ENCODE data around the gene ARRB1. TPM values are rescaled to one million over a fixed set of nuclear protein-coding genes. Genes with fewer than 3 reads are reported as not detected.

ARRB1 gene
- total RNA-seq, 1 donor from 2014 or later: 35.2 TPM

GRCh38 chr11:75239531-75240290 is 111.8 kb downstream of the ARRB1 start:
- intact Hi-C loops (cut with micrococcal nuclease): loop anchor here (2.0 to 5.0 kb wide), 3 partner anchors 32 to 491 kb away; partner anchors contain the start of genes RNF169, SPCS2 and XRRA1

- intact Hi-C loops (cut with micrococcal nuclease): no loop called here
Observed at GRCh38 chr11:75238595-75239440, 112.6 kb downstream of the ARRB1 start.

GRCh38 chr11:75237050-75237449 is 114.4 kb downstream of the ARRB1 start:
- intact Hi-C loops (cut with micrococcal nuclease): no loop called here

- intact Hi-C loops (cut with micrococcal nuclease): no loop called here
Observed at GRCh38 chr11:75236062-75236461, 115.4 kb downstream of the ARRB1 start.

- intact Hi-C loops (cut with micrococcal nuclease): loop anchor here (1.0 kb wide), 1 partner anchor 19 kb away; no protein-coding TSS in a partner anchor
Observed at GRCh38 chr11:75233754-75234172, 117.7 kb downstream of the ARRB1 start.

GRCh38 chr11:75230621-75231020 is 120.8 kb downstream of the ARRB1 start:
- intact Hi-C loops (cut with micrococcal nuclease): no loop called here

GRCh38 chr11:75229466-75229865 is 122.0 kb downstream of the ARRB1 start:
- intact Hi-C loops (cut with micrococcal nuclease): no loop called here

- intact Hi-C loops (cut with micrococcal nuclease): no loop called here
Observed at GRCh38 chr11:75225794-75226193, 125.7 kb downstream of the ARRB1 start.

- intact Hi-C loops (cut with micrococcal nuclease): no loop called here
Observed at GRCh38 chr11:75223954-75224643, 127.4 kb downstream of the ARRB1 start.

- intact Hi-C loops (cut with micrococcal nuclease): no loop called here
Observed at GRCh38 chr11:75219869-75220268, 131.6 kb downstream of the ARRB1 start.

- intact Hi-C loops (cut with micrococcal nuclease): loop anchor here (1.0 kb wide), 1 partner anchor 18 kb away; no protein-coding TSS in a partner anchor
Observed at GRCh38 chr11:75214843-75215242, 136.6 kb downstream of the ARRB1 start.

- intact Hi-C loops (cut with micrococcal nuclease): loop anchor here (1.0 kb wide), 1 partner anchor 19 kb away; no protein-coding TSS in a partner anchor
Observed at GRCh38 chr11:75214411-75214821, 137.0 kb downstream of the ARRB1 start.

Other genes with a start within 250 kb of the ARRB1 start
- gene SLCO2B1, start 200.6 kb downstream of the ARRB1 start, total RNA-seq: 0.05 TPM in 1 of 2 replicates, not detected in the other
- 0.14 and 0.18 TPM in 2 replicates for gene TPBGL, start 110.9 kb downstream of the ARRB1 start, total RNA-seq
- gene RPS3, start 47.9 kb upstream of the ARRB1 start, total RNA-seq: 3,452 and 3,478 TPM in 2 replicates
- gene KLHL35, start 81.5 kb upstream of the ARRB1 start, total RNA-seq: 0.70 and 1.1 TPM in 2 replicates
- gene GDPD5, start 174.3 kb upstream of the ARRB1 start, total RNA-seq: 31.9 and 36.3 TPM in 2 replicates
- 11.1 and 12.6 TPM in 2 replicates for gene SERPINH1, start 210.6 kb upstream of the ARRB1 start, total RNA-seq

Data from T-helper 2 cell treated with Interferon-gamma antibody and Interleukin-4, amounts not matched to agents 100 ng/mL and 5 ng/mL, for 36 hours (primary cell).